MV-4-11 (cell line): ENCODE measurements around the gene C9orf78.
A peak's percentile ranks its signal among the peaks of the same experiment; 100 is the strongest.

Experiments
- DNase-seq: peaks from one replicate; lab custom pipeline; 2025; lab: John Stamatoyannopoulos, UW

C9orf78 gene

GRCh38 chr9:129867136-129868022, 32.3 kb upstream of the C9orf78 start:
- no peak for DNase-seq

GRCh38 chr9:129866394-129867135, 31.5 kb upstream of the C9orf78 start:
- peak; percentile 90 for DNase-seq

- DNase-seq, result peak; percentile 19
Observed at GRCh38 chr9:129865668-129866320, 30.7 kb upstream of the C9orf78 start.

- DNase-seq, result no peak
Observed at GRCh38 chr9:129864991-129865647, 30.0 kb upstream of the C9orf78 start.

GRCh38 chr9:129863059-129863690, 28.1 kb upstream of the C9orf78 start:
- peak; percentile 92 for DNase-seq

- no peak for DNase-seq
Observed at GRCh38 chr9:129861447-129861827, 26.4 kb upstream of the C9orf78 start.

- no peak for DNase-seq
Observed at GRCh38 chr9:129860653-129861446, 25.8 kb upstream of the C9orf78 start.

GRCh38 chr9:129858167-129858962, 23.3 kb upstream of the C9orf78 start:
- no peak for DNase-seq

- no peak for DNase-seq
Observed at GRCh38 chr9:129857207-129857606, 22.1 kb upstream of the C9orf78 start.

- no peak for DNase-seq
Observed at GRCh38 chr9:129854588-129855110, 19.6 kb upstream of the C9orf78 start.

GRCh38 chr9:129853614-129854013, 18.5 kb upstream of the C9orf78 start:
- DNase-seq, result no peak

- DNase-seq, result no peak
Observed at GRCh38 chr9:129852579-129852978, 17.5 kb upstream of the C9orf78 start.

GRCh38 chr9:129851821-129852220, 16.7 kb upstream of the C9orf78 start:
- DNase-seq, result no peak

- no peak for DNase-seq
Observed at GRCh38 chr9:129850821-129851550, 15.9 kb upstream of the C9orf78 start.

- DNase-seq, result peak; percentile 4
Observed at GRCh38 chr9:129849901-129850300, 14.8 kb upstream of the C9orf78 start.

GRCh38 chr9:129848712-129849441, 13.8 kb upstream of the C9orf78 start:
- no peak for DNase-seq

GRCh38 chr9:129845373-129845772, 10.3 kb upstream of the C9orf78 start:
- DNase-seq, result no peak

GRCh38 chr9:129841071-129841470, 6.0 kb upstream of the C9orf78 start:
- DNase-seq, result no peak
